ENCODE data around the gene LRP1B. TPM values are rescaled to one million over a fixed set of nuclear protein-coding genes. Genes with fewer than 3 reads are reported as not detected.

Gene LRP1B
- total RNA-seq, 1 donor from 2014 or later = 0.54 TPM

GRCh38 chr2:140359056-140359771, 1771.6 kb downstream of the LRP1B start:
- no peaks in the 10 kb centered on the region for H3K27me3 Mint-ChIP-seq (ENCODE audit: low read depth)
- no peak overlapping the region for H3K27ac Mint-ChIP-seq (ENCODE audit: unreplicated experiment)
- peaks cover 8% of the 10 kb centered on the region for H3K4me1 Mint-ChIP-seq
- H3K4me3 Mint-ChIP-seq = no peak overlapping the region
- no peaks in the 10 kb centered on the region for H3K36me3 Mint-ChIP-seq (ENCODE audit: low read depth)
- DNase-seq (ENCODE audit: low read depth, low spot score) = no peak
- H3K9me3 Mint-ChIP-seq = no peaks in the 10 kb centered on the region
- TF ChIP-seq CTCF (conservative IDR thresholded peaks at IDR 0.05) = no peak

GRCh38 chr2:140356697-140357096, 1774.1 kb downstream of the LRP1B start:
- Mint-ChIP-seq H3K4me3 (no peak overlapping the region), H3K9me3 (no peaks in the 10 kb centered on the region), H3K36me3 (ENCODE audit: low read depth) (no peaks in the 10 kb centered on the region), H3K4me1 (peaks cover 8% of the 10 kb centered on the region), H3K27ac (ENCODE audit: unreplicated experiment) (no peak overlapping the region), H3K27me3 (ENCODE audit: low read depth) (no peaks in the 10 kb centered on the region)
- no peak for TF ChIP-seq CTCF (conservative IDR thresholded peaks at IDR 0.05)
- DNase-seq (ENCODE audit: low read depth, low spot score) = no peak

- no peak for DNase-seq (ENCODE audit: low read depth, low spot score)
- no peak overlapping the region for H3K27ac Mint-ChIP-seq (ENCODE audit: unreplicated experiment)
- peaks cover 8% of the 10 kb centered on the region for H3K4me1 Mint-ChIP-seq
- TF ChIP-seq CTCF (conservative IDR thresholded peaks at IDR 0.05) = no peak
- no peaks in the 10 kb centered on the region for H3K9me3 Mint-ChIP-seq
- H3K4me3 Mint-ChIP-seq = no peak overlapping the region
- H3K36me3 Mint-ChIP-seq (ENCODE audit: low read depth) = no peaks in the 10 kb centered on the region
- no peaks in the 10 kb centered on the region for H3K27me3 Mint-ChIP-seq (ENCODE audit: low read depth)
Observed at GRCh38 chr2:140355511-140356090, 1775.2 kb downstream of the LRP1B start.

GRCh38 chr2:140354544-140354943, 1776.3 kb downstream of the LRP1B start:
- no peaks in the 10 kb centered on the region for H3K27me3 Mint-ChIP-seq (ENCODE audit: low read depth)
- peaks cover 8% of the 10 kb centered on the region for H3K4me1 Mint-ChIP-seq
- H3K9me3 Mint-ChIP-seq = no peaks in the 10 kb centered on the region
- no peaks in the 10 kb centered on the region for H3K36me3 Mint-ChIP-seq (ENCODE audit: low read depth)
- no peak overlapping the region for H3K4me3 Mint-ChIP-seq
- no peak overlapping the region for H3K27ac Mint-ChIP-seq (ENCODE audit: unreplicated experiment)
- no peak for TF ChIP-seq CTCF (conservative IDR thresholded peaks at IDR 0.05)
- DNase-seq (ENCODE audit: low read depth, low spot score) = no peak

GRCh38 chr2:140353541-140353940, 1777.3 kb downstream of the LRP1B start:
- no peaks in the 10 kb centered on the region for H3K27me3 Mint-ChIP-seq (ENCODE audit: low read depth)
- no peak for TF ChIP-seq CTCF (conservative IDR thresholded peaks at IDR 0.05)
- H3K27ac Mint-ChIP-seq (ENCODE audit: unreplicated experiment) = no peak overlapping the region
- no peaks in the 10 kb centered on the region for H3K9me3 Mint-ChIP-seq
- peaks cover 8% of the 10 kb centered on the region for H3K4me1 Mint-ChIP-seq
- DNase-seq (ENCODE audit: low read depth, low spot score) = no peak
- no peak overlapping the region for H3K4me3 Mint-ChIP-seq
- H3K36me3 Mint-ChIP-seq (ENCODE audit: low read depth) = no peaks in the 10 kb centered on the region

Data from neural crest cell (in vitro differentiated cells).